Stimulated activated CD8-positive, alpha-beta memory T cell treated with anti-CD3 and anti-CD28 coated beads, Interleukin-12 subunit alpha, Interleukin-12 subunit beta, amount 100 ng/mL, for 4 hours (primary cell): ENCODE results near the gene SLC35A2.

Experiments used
- DNase-seq: peaks from one replicate; pipeline ENCODE4 v3.0.0-alpha.2; 2020; ENCODE audit warnings: low read depth

Gene SLC35A2

DNA sequence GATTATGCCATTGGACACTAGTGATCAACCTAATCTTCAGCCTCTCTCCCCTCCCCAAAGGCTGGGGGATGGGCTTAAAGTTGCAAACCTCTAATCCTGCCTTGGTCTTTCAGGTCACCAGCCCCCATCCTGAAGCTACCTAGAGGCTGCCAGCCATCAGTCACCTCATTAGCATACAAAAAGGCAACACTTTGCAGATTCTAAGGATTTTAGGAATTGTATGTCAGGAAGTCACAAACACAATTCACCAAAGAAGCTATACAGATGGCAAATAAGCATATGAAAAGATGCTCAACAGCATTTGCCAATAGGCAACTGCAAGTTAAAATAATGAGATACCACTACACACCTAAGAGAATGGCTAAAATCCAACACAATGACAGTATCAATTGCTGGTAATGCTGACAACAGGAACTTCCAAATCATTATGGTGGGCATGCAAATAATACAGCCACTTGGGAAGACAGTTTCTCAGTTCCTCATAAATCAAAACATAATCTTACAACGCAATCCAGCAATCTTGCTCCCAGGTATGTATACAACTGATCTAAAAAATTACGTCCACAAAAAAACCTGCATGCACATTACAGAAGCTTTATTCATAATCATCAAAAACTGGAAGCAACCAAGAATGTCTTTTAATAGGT, 16.4 kb upstream of the SLC35A2 start:
- no peak for DNase-seq

- no peak for DNase-seq
Observed at GRCh38 chrX:48927123-48927522, 15.7 kb upstream of the SLC35A2 start.

- DNase-seq = no peak
Observed at GRCh38 chrX:48924270-48924669, 12.8 kb upstream of the SLC35A2 start.

- DNase-seq = no peak
Observed at GRCh38 chrX:48923771-48924170, 12.3 kb upstream of the SLC35A2 start.

- no peak for DNase-seq
Observed at GRCh38 chrX:48920718-48921104, 9.3 kb upstream of the SLC35A2 start.

DNA sequence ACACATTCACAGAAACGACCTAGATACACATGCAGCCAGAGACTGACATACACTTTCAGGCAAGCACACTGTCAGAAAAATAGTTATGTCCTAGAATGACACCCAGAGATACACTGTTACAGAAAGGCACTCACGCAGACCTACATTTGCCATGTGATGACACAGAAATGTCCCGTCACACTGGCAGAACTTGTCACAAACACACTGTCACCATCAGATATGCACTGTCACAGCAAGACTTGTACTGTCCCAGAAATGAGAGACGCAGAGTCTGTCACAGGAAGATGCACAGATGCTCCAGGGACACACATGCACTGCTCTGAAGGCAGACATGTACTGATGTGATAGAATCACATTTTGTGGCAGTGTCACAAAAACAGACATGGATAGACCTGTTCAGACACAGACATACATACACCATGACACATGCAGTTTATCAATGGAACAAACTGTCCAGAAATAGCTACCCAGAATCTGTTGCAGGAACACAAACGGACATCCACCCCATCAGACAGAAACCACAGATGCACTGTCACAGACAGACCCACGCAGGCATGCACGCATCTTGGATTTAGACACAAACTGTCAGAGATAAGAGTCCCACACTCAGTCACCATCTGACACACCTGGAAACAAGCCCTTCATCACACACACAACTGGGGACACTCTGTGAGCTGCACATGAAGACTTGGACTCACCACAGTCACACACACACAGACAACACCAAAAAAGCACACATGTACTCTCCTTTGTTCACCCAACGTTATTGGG, 8.7 kb upstream of the SLC35A2 start:
- DNase-seq = no peak

DNA sequence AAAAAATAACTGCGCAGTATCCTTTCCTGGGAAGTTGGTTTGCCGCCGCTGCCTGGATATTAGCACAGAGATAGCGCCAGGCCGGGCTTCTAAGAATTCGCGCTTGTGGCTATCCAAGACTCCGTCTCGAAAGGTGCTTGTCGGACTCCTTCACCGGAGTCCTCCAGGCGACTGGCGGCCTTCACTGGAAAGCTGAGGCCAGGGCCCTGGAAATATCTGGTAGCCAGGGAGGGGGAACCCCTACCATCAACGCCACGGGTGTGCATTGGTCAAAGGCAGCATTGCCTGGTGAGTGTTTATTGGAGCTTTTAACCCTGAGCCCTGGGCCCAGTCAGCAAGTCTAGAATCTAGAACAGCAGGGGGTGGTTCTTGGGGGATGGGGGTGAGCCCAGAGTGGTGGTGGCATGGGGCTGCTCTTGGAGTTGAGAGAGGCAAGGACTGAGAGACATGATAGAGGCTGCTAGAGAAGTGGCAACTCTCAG, 8.0 kb upstream of the SLC35A2 start:
- no peak for DNase-seq

- peak; percentile 77 for DNase-seq
Observed at GRCh38 chrX:48918643-48919340, 7.3 kb upstream of the SLC35A2 start, which contains the start of gene PIM2. Gene PIM2 (minus strand): TSS chrX:48919024. CDS start chrX:48918834, 190 bp downstream.

- no peak for DNase-seq
Observed at GRCh38 chrX:48918301-48918642, 6.8 kb upstream of the SLC35A2 start.

GRCh38 chrX:48917139-48918001, 5.9 kb upstream of the SLC35A2 start:
- peak; percentile 74 for DNase-seq

DNA sequence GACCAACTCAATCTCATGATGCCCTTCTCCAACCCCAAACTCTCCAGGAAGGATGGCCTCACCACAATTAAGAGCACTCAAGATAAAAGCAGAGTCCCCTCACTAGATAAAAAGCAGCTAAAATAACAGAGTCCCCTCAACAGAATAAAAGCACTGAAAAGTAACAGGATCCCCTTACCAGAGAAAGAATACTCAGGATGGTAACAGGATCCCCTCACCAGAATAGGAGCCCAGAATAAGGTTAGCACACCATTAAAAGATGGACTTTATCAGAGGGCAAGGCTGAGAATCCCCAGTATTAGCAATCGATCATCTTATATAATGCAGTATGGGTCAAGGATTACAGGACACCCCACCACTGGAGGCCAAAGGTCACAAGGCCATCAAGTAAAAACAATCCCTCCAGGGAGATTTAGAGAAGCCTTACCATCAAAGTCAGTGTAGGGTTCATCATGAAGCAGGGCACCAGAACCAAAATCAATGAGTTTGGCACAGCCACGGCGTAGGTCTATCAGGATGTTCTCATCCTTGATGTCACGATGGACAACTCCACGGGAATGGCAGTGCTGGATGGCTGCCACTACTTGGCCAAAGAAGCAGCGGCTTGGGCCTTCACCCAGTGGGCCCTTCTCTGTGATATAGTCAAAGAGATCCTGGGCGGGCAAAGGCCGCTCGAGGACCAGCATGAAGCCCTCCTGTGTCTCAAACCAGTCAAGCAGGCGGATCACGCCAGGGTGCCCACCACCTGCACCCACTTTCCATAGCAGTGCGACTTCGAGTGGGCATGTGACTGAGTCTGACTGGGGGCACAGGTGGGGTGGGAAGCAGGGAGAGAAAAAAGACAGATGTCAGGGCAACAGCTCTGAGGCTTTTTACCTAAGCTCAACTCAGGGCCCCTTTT, 3.4 kb upstream of the SLC35A2 start:
- no peak for DNase-seq

GRCh38 chrX:48913605-48914366, 2.3 kb upstream of the SLC35A2 start:
- DNase-seq = no peak

- no peak for DNase-seq
Observed at GRCh38 chrX:48910926-48911411, 477 bp downstream of the SLC35A2 start.

GRCh38 chrX:48909703-48910294, 1.6 kb downstream of the SLC35A2 start:
- no peak for DNase-seq

- DNase-seq = no peak
Observed at GRCh38 chrX:48908600-48908999, 2.8 kb downstream of the SLC35A2 start.

DNA sequence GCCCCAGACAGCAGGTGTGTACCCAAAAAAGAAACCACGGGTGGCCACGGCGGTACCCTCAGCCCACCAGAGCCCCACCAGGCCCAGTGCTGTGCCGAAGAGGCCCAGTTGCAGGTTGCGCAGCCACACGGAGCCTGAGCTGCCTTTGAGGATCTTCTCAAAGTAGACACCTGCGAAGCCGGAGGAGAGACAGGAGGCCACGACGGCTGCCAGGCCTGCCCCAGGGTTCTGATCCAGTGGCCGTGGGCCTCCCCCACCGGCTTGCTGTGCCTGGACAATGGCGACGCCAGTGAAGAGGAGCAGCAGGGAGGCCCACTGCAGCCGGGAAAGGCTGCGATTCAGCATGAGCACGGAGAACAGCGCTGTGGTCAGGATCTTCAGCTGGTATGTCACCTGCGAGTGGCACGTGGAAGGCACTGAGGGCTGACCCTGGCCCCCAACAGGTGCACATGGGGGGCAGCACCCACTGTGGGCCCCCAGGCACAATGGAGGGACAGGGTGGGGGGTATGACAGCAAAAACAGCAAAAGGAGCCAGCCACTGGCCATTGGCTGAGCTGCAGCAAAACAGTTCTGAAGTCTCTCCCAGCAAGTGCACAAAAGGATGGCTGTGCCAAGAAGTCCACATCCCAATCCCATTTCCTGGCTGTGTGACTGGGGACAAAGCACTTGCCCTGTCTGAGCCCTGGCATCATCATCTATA, 6.2 kb downstream of the SLC35A2 start:
- DNase-seq = no peak

- no peak for DNase-seq
Observed at GRCh38 chrX:48904626-48905025, 6.8 kb downstream of the SLC35A2 start.

- no peak for DNase-seq
Observed at GRCh38 chrX:48904180-48904579, 7.3 kb downstream of the SLC35A2 start.

DNA sequence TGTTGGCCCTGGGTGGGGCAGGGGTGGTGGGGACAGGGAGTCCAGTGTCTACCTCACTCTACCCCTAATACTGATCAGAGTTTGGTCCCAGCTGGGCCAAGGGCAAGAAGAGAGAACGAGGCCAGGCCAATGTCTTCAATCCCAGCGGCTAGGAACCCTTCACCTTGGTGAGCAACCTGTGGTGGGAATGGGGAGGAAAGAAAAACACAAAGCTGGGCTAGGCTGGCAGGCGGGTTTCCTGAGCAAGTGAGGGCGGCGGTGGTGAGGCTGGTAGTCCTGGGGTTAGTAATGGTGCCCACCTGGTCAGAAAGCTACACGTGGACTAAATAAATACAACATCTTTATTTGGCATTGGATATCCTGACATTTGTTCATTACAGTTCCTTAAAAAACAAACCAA, 8.2 kb downstream of the SLC35A2 start:
- DNase-seq = no peak
